22Rv1 (cell line): ENCODE measurements around the gene C6orf62.
A peak's percentile ranks its signal among the peaks of the same experiment; 100 is the strongest.
"Not testable (repeated sequence)": the region's sequence is repeated elsewhere in the genome, so short reads cannot be mapped to it uniquely, and the experiment has no call there.

Experiments used
- H3K27ac ChIP-seq: fragments of 450-650 bp; 2 replicates; pipeline ENCODE4 v1.5.1; 2017
- ZFX ChIP-seq: fragments of 450-650 bp; IDR thresholded peaks from 2 replicates; pipeline ENCODE4 v1.6.1; 2017; ENCODE audit warnings: antibody characterized with exemption, borderline replicate concordance
- TF ChIP-seq, protein P1 (sequence below): fragments of 450-650 bp; IDR thresholded peaks from 2 replicates; pipeline ENCODE4 v1.5.1; 2017; ENCODE audit warnings: mild to moderate bottlenecking

C6orf62 gene

DNA sequence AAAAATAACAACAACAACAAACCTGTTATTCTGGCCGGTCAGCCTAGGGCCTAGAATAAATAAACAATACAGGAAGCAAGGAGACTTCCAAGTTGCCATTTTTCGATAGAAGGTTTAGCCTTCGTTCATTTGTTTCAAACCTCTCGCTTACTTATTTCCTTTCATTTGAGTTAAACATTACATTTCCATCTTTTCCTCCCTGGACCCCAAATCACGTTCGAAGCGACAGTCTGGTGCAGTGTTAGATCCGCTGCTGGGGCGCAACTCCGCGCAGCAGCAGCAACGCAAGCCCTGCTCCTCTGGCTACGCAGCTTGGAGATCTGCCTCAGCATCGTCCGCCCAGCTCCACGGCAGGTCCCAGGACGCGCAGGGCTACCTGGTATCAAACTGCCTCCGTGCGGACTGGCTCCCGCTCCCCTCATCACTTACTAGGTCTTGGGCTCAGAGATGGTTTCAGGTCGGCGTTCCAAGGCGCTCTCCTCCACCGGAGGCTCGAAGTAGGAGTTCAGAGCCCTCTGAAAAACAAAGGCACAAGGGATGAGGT, 52.8 kb downstream of the C6orf62 start:
- TF ChIP-seq, protein P1, sequence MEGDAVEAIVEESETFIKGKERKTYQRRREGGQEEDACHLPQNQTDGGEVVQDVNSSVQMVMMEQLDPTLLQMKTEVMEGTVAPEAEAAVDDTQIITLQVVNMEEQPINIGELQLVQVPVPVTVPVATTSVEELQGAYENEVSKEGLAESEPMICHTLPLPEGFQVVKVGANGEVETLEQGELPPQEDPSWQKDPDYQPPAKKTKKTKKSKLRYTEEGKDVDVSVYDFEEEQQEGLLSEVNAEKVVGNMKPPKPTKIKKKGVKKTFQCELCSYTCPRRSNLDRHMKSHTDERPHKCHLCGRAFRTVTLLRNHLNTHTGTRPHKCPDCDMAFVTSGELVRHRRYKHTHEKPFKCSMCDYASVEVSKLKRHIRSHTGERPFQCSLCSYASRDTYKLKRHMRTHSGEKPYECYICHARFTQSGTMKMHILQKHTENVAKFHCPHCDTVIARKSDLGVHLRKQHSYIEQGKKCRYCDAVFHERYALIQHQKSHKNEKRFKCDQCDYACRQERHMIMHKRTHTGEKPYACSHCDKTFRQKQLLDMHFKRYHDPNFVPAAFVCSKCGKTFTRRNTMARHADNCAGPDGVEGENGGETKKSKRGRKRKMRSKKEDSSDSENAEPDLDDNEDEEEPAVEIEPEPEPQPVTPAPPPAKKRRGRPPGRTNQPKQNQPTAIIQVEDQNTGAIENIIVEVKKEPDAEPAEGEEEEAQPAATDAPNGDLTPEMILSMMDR = no peak
- TF ChIP-seq ZFX = no peak
- H3K27ac ChIP-seq = peak overlapping the region; percentile 87

- H3K27ac ChIP-seq = no peak overlapping the region
- TF ChIP-seq ZFX = no peak
- TF ChIP-seq, protein P1 = no peak
These were observed 54.6 kb downstream of the C6orf62 start for GRCh38 chr6:24664046-24664987.

- TF ChIP-seq ZFX = no peak
- no peak overlapping the region for H3K27ac ChIP-seq
These were observed 55.8 kb downstream of the C6orf62 start for GRCh38 chr6:24663189-24663588.

DNA sequence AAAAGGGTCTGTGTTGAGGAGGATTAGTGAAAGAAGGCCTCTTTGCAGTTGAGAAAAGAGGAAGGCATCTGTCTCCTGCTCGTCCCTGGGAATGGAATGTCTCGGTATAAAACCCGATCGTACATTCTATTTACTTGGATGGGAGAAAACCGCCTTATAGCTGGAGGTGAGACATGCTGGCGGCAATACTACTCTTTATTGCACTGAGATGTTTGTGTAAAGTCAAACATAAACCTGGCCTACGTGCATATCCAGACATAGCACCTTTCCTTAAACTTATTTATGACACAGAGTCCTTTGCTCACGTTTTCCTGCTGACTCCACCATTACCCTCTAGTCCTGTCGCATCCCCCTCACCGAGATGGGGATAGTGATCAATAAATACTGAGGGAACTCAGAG, 56.7 kb downstream of the C6orf62 start:
- TF ChIP-seq ZFX = no peak
- TF ChIP-seq, protein P1 = no peak
- H3K27ac ChIP-seq = no peak overlapping the region; the same call in 1 of the 2 replicates

GRCh38 chr6:24661759-24662158, 57.2 kb downstream of the C6orf62 start:
- not testable (repeated sequence) for H3K27ac ChIP-seq

- no peak overlapping the region for H3K27ac ChIP-seq
- TF ChIP-seq, protein P1 = no peak
- no peak for TF ChIP-seq ZFX
These were observed 58.8 kb downstream of the C6orf62 start for GRCh38 chr6:24660105-24660504.

DNA sequence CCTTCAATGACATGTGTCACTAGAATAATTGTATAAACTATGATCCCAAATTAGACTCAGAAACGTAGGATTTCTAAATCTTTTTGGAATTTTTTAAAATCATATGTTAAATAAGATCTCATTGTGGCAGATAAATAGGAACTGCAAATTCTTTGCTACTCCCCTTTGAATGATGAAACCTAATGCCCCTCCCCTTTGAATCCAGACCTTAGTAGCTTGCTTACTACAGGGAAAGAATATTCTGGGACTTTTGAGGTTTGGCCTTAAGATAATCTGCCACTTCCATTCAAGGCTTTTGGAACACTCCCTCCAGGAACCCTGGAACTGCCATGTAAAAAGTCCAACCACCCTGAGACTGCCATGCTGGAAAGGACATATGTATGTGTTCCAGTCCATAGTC, 59.4 kb downstream of the C6orf62 start:
- H3K27ac ChIP-seq = no peak overlapping the region
- TF ChIP-seq, protein P1 = no peak
- TF ChIP-seq ZFX = no peak

- TF ChIP-seq, protein P1 = no peak
- TF ChIP-seq ZFX = no peak
- H3K27ac ChIP-seq = no peak overlapping the region
These were observed 60.1 kb downstream of the C6orf62 start for GRCh38 chr6:24658573-24659560.
